ENCODE results near the gene KRTAP10-3.

The KRTAP10-3 gene

DNA sequence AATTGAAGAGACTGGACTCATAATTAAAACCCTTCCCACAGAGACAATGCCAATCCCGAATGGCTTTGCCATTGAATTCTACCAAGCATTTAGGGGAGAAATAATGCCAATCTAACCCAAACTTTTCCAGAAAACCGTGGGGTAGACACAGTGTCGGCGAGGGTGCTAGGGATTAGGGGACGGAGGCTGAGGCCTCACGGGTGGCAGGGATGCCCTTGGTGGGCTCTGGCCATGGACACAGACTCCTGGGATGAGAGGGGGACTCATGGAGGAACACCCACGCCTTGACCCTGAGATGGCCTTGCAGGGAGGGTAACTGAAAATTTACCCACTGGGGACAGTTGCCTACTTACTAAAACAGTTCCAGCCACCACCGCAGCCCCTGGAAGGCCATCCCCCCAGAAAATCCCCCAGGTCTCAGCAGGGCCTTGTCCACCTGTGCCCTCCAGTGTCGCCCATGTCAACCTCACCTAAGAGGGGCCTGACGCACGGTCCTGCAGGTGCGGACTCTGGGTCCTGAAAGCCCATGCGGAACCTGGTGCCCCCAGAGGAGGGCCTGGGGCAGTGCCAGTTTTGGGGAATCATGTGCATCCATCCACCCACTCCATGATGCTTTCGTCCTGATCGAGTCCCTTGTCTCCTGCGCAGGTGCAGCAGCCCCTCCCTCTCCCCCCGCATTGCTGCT lies 19.9 kb upstream of the KRTAP10-3 start:
- DNase-seq, result no peak
- Histone ChIP-seq H2AFZ (ENCODE audit: insufficient read depth, low read length, poor library complexity) (no peak overlapping the region), H2BK120ac (ENCODE audit: insufficient read depth, low read length, poor library complexity) (no peak overlapping the region), H3K23ac (ENCODE audit: low read length) (no peak overlapping the region), H3K4me1 (ENCODE audit: control insufficient read depth in 1 of 2, insufficient read depth in 2 of 2, low read length in 2 of 2) (no peaks in the 10 kb centered on the region), H3K79me1 (ENCODE audit: low read length) (no peaks in the 10 kb centered on the region), H3K4me2 (ENCODE audit: low read length) (no peak overlapping the region), H4K12ac (ENCODE audit: low read depth, low read length) (no peak overlapping the region), H3K36me3 (ENCODE audit: control insufficient read depth in 1 of 2, insufficient read depth in 2 of 2, low read length in 2 of 2) (no peaks in the 10 kb centered on the region), H3K9me3 (ENCODE audit: insufficient read depth, low read depth, low read length) (peaks cover 16% of the 10 kb centered on the region), H2BK12ac (ENCODE audit: low read length) (no peak overlapping the region), H3K9ac (ENCODE audit: low read length) (no peak overlapping the region), H2BK5ac (ENCODE audit: low read depth, low read length, poor library complexity) (no peak overlapping the region), H3K4ac (ENCODE audit: low read depth, low read length) (no peak overlapping the region), H3K27me3 (ENCODE audit: insufficient read depth, low read length) (no peaks in the 10 kb centered on the region), H3K18ac (ENCODE audit: low read length) (no peak overlapping the region), H3K4me3 (ENCODE audit: low read depth, low read length) (no peak overlapping the region), H4K91ac (ENCODE audit: low read depth, low read length) (no peak overlapping the region), H3K14ac (ENCODE audit: low read length) (no peak overlapping the region), H3K79me2 (ENCODE audit: control insufficient read depth, insufficient read depth, low read length, poor library complexity) (no peaks in the 10 kb centered on the region), H4K8ac (ENCODE audit: low read depth, low read length) (no peak overlapping the region), H3K27ac (ENCODE audit: low read depth, low read length) (no peak overlapping the region), H2AK5ac (ENCODE audit: low read length) (no peak overlapping the region)
- WGBS (ENCODE audit: extremely low coverage, insufficient coverage, insufficient read length), result no CpG with 5 or more reads among the region's 17 CpGs

DNA sequence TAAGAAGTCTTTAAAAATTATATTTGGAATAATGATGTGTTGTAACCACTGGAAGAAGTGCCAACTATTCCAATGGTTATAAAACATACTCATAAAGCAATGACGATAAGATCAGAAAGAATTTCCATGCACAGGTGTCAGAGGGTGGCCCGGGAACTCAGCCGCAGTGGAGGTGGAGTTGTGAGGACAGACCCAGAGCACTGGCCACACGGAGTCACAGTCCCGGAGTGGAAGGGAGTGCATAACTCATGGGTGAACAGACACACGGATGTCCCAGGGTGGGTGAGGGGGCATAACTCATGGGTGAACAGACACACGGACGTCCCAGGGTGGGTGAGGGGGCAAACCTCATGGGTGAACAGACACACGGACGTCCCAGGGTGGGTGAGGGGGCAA lies 17.4 kb upstream of the KRTAP10-3 start:
- Histone ChIP-seq H3K4ac (ENCODE audit: low read depth, low read length) (no peak overlapping the region), H3K4me3 (ENCODE audit: low read depth, low read length) (no peak overlapping the region), H4K12ac (ENCODE audit: low read depth, low read length) (no peak overlapping the region), H4K8ac (ENCODE audit: low read depth, low read length) (no peak overlapping the region), H2BK5ac (ENCODE audit: low read depth, low read length, poor library complexity) (no peak overlapping the region), H4K91ac (ENCODE audit: low read depth, low read length) (no peak overlapping the region), H3K27ac (ENCODE audit: low read depth, low read length) (no peak overlapping the region), H3K4me1 (ENCODE audit: control insufficient read depth in 1 of 2, insufficient read depth in 2 of 2, low read length in 2 of 2) (no peaks in the 10 kb centered on the region), H3K18ac (ENCODE audit: low read length) (no peak overlapping the region), H3K36me3 (ENCODE audit: control insufficient read depth in 1 of 2, insufficient read depth in 2 of 2, low read length in 2 of 2) (no peaks in the 10 kb centered on the region), H3K27me3 (ENCODE audit: insufficient read depth, low read length) (no peaks in the 10 kb centered on the region), H3K4me2 (ENCODE audit: low read length) (no peak overlapping the region), H3K79me2 (ENCODE audit: control insufficient read depth, insufficient read depth, low read length, poor library complexity) (no peaks in the 10 kb centered on the region), H2BK12ac (ENCODE audit: low read length) (no peak overlapping the region), H2AFZ (ENCODE audit: insufficient read depth, low read length, poor library complexity) (no peak overlapping the region), H3K9me3 (ENCODE audit: insufficient read depth, low read depth, low read length) (peaks cover 25% of the 10 kb centered on the region), H3K79me1 (ENCODE audit: low read length) (no peaks in the 10 kb centered on the region), H3K23ac (ENCODE audit: low read length) (no peak overlapping the region), H3K9ac (ENCODE audit: low read length) (no peak overlapping the region), H2AK5ac (ENCODE audit: low read length) (no peak overlapping the region), H2BK120ac (ENCODE audit: insufficient read depth, low read length, poor library complexity) (no peak overlapping the region), H3K14ac (ENCODE audit: low read length) (no peak overlapping the region)
- DNase-seq, result no peak
- no CpG with 5 or more reads among the region's 10 CpGs for WGBS (ENCODE audit: extremely low coverage, insufficient coverage, insufficient read length)

DNA sequence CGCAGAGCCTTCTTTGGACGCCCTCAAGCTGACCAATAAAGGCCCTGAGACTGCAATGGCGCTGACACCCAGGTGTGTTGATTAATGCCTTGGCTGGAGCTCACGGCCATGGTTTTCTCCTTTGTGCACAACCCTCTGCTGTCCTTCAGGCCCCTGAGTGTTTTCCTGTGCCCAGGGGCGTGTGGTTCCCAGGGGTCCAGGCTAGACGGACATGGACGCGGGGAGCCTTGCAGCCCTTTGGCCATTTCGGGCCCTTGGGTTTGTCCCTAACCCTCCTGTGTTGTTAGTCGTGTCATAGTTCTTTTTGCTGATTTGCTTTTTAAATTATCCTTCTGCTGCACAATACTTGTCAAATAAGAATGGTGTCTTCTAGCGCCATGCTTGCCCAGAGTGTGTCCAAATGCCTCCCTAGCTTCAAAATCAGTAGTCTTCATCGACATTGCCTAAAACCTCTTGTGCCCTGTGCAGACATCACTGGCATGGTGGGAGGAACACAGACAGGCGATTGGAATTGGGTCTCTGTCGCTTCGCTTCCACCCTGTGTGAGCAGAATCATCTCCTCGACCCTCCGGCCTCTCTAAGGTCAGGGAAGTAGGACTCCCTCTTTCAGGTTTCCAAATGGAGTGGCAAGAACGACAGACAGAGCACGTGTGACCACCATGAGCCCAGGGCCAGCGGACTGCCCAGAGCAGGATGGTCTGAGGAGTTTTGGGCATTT lies 16.9 kb upstream of the KRTAP10-3 start:
- Histone ChIP-seq H3K4me3 (ENCODE audit: low read depth, low read length) (no peak overlapping the region), H2BK5ac (ENCODE audit: low read depth, low read length, poor library complexity) (no peak overlapping the region)
- no CpG with 5 or more reads among the region's 20 CpGs for WGBS (ENCODE audit: extremely low coverage, insufficient coverage, insufficient read length)

DNA sequence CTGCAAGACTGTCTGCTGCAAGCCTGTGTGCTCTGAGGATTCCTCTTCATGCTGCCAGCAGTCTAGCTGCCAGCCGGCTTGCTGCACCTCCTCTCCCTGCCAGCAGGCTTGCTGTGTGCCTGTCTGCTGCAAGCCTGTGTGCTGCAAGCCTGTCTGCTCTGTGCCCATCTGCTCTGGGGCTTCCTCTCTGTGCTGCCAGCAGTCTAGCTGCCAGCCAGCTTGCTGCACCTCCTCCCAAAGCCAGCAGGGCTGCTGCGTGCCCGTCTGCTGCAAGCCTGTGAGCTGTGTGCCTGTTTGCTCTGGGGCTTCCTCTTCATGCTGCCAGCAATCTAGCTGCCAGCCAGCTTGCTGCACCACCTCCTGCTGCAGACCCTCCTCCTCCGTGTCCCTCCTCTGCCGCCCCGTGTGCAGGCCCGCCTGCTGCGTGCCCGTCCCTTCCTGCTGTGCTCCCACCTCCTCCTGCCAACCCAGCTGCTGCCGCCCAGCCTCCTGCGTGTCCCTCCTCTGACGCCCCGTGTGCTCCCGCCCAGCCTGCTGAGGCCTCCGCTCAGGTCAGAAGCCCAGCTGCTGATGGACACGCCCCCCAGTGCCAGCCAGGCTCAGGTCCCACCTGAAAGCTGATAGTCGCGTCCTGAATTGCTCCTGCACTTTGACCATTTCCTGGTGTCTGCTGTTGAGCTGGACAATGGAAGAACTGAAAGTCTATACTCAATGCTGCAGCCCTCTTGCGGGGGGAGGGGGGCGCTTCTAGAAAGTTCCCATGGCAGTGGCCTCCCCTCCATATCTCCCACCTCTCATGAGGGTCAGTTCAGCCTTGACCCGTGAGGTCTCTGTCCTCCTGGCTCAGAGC lies 16.1 kb upstream of the KRTAP10-3 start:
- no peak overlapping the region for H3K14ac ChIP-seq (ENCODE audit: low read length)
- no peak overlapping the region for H2AK5ac ChIP-seq (ENCODE audit: low read length)
- no peaks in the 10 kb centered on the region for H3K27me3 ChIP-seq (ENCODE audit: insufficient read depth, low read length)
- no peaks in the 10 kb centered on the region for H3K4me1 ChIP-seq (ENCODE audit: control insufficient read depth in 1 of 2, insufficient read depth in 2 of 2, low read length in 2 of 2)
- no peak overlapping the region for H2BK120ac ChIP-seq (ENCODE audit: insufficient read depth, low read length, poor library complexity)
- no peak overlapping the region for H4K8ac ChIP-seq (ENCODE audit: low read depth, low read length)
- H3K27ac ChIP-seq (ENCODE audit: low read depth, low read length), result no peak overlapping the region
- H3K9ac ChIP-seq (ENCODE audit: low read length), result no peak overlapping the region
- H3K18ac ChIP-seq (ENCODE audit: low read length), result no peak overlapping the region
- H3K79me2 ChIP-seq (ENCODE audit: control insufficient read depth, insufficient read depth, low read length, poor library complexity), result no peaks in the 10 kb centered on the region
- H2BK12ac ChIP-seq (ENCODE audit: low read length), result no peak overlapping the region
- H3K4me2 ChIP-seq (ENCODE audit: low read length), result no peak overlapping the region
- H4K91ac ChIP-seq (ENCODE audit: low read depth, low read length), result no peak overlapping the region
- H4K12ac ChIP-seq (ENCODE audit: low read depth, low read length), result no peak overlapping the region
- no peak for DNase-seq
- peaks cover 23% of the 10 kb centered on the region for H3K9me3 ChIP-seq (ENCODE audit: insufficient read depth, low read depth, low read length)
- H3K79me1 ChIP-seq (ENCODE audit: low read length), result no peaks in the 10 kb centered on the region
- H3K23ac ChIP-seq (ENCODE audit: low read length), result no peak overlapping the region
- H2AFZ ChIP-seq (ENCODE audit: insufficient read depth, low read length, poor library complexity), result no peak overlapping the region
- no peak overlapping the region for H2BK5ac ChIP-seq (ENCODE audit: low read depth, low read length, poor library complexity)
- no peaks in the 10 kb centered on the region for H3K36me3 ChIP-seq (ENCODE audit: control insufficient read depth in 1 of 2, insufficient read depth in 2 of 2, low read length in 2 of 2)
- WGBS (ENCODE audit: extremely low coverage, insufficient coverage, insufficient read length), result no CpG with 5 or more reads among the region's 21 CpGs
- no peak overlapping the region for H3K4me3 ChIP-seq (ENCODE audit: low read depth, low read length)
- no peak overlapping the region for H3K4ac ChIP-seq (ENCODE audit: low read depth, low read length)

More for the DNA sequence above, 16.9 kb upstream of the KRTAP10-3 start:
- H2AFZ ChIP-seq (ENCODE audit: insufficient read depth, low read length, poor library complexity), result no peak overlapping the region
- no peak overlapping the region for H3K23ac ChIP-seq (ENCODE audit: low read length)
- no peak overlapping the region for H3K9ac ChIP-seq (ENCODE audit: low read length)
- no peaks in the 10 kb centered on the region for H3K4me1 ChIP-seq (ENCODE audit: control insufficient read depth in 1 of 2, insufficient read depth in 2 of 2, low read length in 2 of 2)
- H3K4ac ChIP-seq (ENCODE audit: low read depth, low read length), result no peak overlapping the region
- no peak overlapping the region for H2AK5ac ChIP-seq (ENCODE audit: low read length)
- H3K36me3 ChIP-seq (ENCODE audit: control insufficient read depth in 1 of 2, insufficient read depth in 2 of 2, low read length in 2 of 2), result no peaks in the 10 kb centered on the region
- H3K4me2 ChIP-seq (ENCODE audit: low read length), result no peak overlapping the region
- H3K9me3 ChIP-seq (ENCODE audit: insufficient read depth, low read depth, low read length), result peaks cover 25% of the 10 kb centered on the region
- H2BK12ac ChIP-seq (ENCODE audit: low read length), result no peak overlapping the region
- no peak overlapping the region for H2BK120ac ChIP-seq (ENCODE audit: insufficient read depth, low read length, poor library complexity)
- no peak overlapping the region for H3K18ac ChIP-seq (ENCODE audit: low read length)
- no peak overlapping the region for H4K12ac ChIP-seq (ENCODE audit: low read depth, low read length)
- no peak overlapping the region for H4K8ac ChIP-seq (ENCODE audit: low read depth, low read length)
- H3K27me3 ChIP-seq (ENCODE audit: insufficient read depth, low read length), result no peaks in the 10 kb centered on the region
- H3K79me1 ChIP-seq (ENCODE audit: low read length), result no peaks in the 10 kb centered on the region
- no peak overlapping the region for H4K91ac ChIP-seq (ENCODE audit: low read depth, low read length)
- DNase-seq, result no peak
- H3K79me2 ChIP-seq (ENCODE audit: control insufficient read depth, insufficient read depth, low read length, poor library complexity), result no peaks in the 10 kb centered on the region
- H3K27ac ChIP-seq (ENCODE audit: low read depth, low read length), result no peak overlapping the region
- H3K14ac ChIP-seq (ENCODE audit: low read length), result no peak overlapping the region
